CD1c-positive myeloid dendritic cell (primary cell): ENCODE results near the gene ARFGAP1.

Experiments
- DNase-seq: peaks from one replicate; pipeline ENCODE4 v3.0.0-alpha.2; 2016; ENCODE audit errors: extremely low spot score

The ARFGAP1 gene

DNA sequence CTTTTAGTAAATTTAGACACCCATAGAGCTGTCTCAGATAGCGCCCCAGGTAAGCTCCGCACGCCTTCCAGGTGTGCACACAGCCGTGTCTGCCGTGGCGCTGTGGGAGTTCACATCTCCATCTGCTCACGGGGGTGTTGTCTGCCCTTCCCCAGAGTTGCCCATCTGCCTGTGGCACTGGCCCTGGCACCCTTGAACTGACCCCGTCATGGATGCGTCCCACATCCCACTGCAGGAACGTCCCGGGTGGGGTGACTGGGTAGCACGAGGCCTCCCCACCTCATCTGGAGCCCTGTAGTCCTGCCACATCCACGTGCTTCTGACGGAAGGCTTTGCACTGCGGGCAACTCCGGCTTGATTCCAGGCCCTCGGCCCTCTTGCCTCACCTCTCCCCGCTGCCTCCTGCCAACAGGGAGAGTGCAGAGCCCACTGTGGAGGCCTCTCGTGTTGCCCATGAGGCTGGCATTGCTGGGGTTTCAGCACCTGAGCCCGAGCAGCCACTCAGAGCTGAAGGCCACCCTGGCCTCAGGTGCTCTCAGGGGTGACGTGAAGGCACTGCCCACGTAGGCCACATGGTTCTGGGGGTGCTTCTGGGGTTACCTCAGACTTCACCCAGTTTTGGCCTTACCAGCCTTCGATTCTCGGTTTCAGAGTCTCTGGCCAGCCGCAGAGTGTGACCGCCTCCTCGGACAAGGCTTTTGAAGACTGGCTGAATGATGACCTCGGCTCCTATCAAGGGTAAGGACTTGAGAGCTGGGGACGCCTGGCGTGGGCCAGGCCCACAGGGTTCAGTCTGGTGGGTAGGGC is 5.1 kb downstream of the ARFGAP1 start:
- no peak for DNase-seq

- DNase-seq, result no peak
Observed at GRCh38 chr20:63278661-63279060, 6.0 kb downstream of the ARFGAP1 start.

GRCh38 chr20:63279931-63280330 is 7.3 kb downstream of the ARFGAP1 start:
- no peak for DNase-seq

DNA sequence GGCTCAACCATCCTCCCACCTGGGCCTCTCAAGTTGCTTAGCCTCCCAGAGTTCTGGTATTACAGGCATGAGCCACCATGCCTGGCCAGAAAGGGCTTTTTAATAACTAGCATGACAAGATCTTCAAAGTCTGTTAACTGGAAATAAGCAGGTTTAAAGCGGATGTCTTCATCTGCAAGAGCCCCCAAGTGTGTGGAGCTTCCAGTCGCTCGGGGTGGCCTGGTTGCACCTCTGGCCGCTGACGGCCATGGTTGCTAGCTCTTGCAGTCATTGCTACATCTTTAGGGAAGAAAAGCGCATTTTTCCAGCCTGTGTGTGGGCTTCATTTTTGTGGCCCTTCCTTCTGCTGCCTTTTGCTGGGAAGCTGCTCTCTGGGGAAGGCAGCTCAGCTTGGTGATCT is 7.8 kb downstream of the ARFGAP1 start:
- no peak for DNase-seq

- DNase-seq, result no peak
Observed at GRCh38 chr20:63280929-63281545, 8.4 kb downstream of the ARFGAP1 start.

- no peak for DNase-seq
Observed at GRCh38 chr20:63281742-63282665, 9.4 kb downstream of the ARFGAP1 start.

DNA sequence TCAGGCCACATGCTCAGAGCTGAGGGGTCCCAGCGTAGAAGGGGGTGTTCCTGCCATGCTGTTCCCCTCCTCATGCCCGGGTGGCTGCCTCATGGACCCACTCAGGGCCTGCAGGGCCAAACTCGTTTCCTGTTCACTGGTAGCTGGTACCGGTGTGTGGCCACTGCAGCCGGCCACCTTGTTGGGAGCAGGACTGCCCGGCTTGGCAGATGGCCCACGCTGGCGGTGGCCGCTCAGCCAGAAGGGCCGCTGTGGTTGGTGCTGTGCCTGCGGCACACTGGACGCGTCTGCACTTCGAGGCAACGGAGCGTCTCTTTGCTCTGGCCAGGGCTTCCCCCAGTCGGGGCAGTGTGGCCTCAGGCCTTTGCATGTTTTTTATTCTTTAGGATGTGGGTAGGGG is 10.3 kb downstream of the ARFGAP1 start:
- no peak for DNase-seq

GRCh38 chr20:63283397-63284082 is 10.9 kb downstream of the ARFGAP1 start:
- no peak for DNase-seq

- no peak for DNase-seq
Observed at GRCh38 chr20:63284083-63284440, 11.4 kb downstream of the ARFGAP1 start.

- peak; percentile 8 for DNase-seq
Observed at GRCh38 chr20:63284544-63284949, 11.9 kb downstream of the ARFGAP1 start.

DNA sequence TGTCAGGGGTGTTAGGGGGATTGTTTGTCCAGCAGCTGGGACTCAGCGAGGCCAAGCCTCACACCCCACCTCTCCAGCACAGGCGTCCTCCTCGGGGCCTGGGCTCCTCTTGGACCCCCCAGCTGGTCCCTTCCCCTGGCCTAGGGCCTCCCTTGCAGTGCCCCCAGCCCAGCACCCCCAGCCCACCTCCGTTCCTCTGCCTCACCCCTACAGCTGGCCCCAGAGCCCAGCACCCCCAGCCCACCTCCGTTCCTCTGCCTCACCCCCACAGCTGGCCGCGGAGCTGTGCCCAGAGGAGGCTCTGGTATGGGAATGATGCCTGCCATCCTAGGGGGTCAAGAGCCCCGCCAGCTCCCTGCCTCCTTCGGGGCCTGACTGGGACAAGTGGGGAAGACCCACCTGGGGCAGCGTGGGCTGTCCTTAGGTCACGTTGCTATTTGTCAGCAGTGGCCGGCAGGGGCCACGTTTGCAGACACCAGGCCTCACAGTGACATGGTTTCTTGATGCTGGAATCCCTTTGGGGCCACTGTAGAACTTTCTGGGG is 12.4 kb downstream of the ARFGAP1 start:
- DNase-seq, result no peak

GRCh38 chr20:63285636-63286615 is 13.3 kb downstream of the ARFGAP1 start:
- DNase-seq, result no peak

- no peak for DNase-seq
Observed at GRCh38 chr20:63286781-63287696, 14.4 kb downstream of the ARFGAP1 start.

DNA sequence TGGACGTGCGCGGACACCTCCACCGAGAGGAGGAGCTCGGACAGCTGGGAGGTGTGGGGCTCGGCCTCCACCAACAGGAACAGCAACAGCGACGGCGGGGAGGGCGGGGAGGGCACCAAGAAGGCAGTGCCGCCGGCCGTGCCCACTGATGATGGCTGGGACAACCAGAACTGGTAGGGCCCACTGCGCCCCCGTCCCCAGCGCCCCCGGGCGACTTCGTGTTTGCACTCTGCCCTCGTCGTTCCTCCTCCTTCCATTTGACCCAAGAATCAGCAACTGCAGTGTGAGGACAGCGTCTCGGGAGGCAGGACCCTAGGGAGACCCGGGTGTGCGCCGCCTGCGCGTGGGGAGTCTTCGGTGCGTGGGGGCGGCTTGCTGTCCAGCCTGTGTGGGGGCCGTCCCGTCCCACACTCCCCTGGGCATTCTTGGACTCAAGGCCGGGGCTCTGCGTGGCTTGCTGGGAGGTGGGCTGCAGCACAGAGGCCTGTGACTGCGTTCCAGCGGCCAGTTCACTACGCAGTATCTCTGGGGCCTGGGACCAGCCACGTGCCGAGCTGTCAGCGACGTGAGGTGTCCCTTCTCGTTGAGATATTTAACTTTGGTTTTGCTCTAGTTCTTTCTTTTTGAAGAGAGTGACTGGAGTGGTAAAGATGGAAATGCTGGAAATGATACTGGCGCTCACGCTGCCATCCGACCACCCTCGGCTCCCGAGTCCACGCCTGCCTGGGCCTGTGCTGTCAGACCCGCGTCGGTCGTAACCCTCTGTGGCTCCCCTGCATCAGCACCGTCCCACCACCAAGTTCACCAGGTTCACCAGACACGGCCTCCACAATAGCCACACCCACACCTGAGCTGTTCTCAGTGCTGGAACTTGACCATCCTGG is 15.3 kb downstream of the ARFGAP1 start:
- no peak for DNase-seq

DNA sequence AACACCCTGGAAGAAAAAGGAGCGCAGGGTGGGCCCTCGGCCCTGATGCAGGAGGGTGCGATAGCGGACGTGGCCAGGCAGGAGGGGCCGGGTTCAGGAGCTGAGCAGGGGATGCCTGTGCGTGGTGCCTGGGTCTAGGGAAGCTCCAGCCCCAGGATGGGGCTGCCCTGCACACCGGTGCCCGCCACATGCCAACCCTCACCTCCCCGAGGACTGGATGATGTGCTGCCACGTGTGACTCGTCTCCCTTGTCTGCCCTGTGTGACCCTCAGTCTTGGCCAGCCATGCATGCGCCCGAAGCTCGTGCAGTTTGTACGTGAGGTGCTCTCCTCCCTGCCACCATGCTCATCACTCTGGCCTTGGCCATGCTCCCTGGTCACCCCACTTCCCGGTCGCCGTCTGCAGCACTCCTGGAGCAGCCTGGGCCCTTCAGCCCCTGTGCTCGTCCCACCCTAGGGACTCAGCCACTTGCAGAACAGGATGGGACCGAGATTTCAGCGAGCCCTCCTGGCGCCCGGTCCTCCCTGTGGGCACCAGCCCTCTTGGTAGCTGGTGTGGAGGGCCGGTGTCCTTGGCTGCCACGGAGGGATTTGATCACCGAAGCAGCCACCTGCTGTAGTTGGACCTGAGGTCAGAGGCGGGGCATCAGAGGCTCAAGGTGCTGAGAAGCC is 16.1 kb downstream of the ARFGAP1 start:
- no peak for DNase-seq

DNA sequence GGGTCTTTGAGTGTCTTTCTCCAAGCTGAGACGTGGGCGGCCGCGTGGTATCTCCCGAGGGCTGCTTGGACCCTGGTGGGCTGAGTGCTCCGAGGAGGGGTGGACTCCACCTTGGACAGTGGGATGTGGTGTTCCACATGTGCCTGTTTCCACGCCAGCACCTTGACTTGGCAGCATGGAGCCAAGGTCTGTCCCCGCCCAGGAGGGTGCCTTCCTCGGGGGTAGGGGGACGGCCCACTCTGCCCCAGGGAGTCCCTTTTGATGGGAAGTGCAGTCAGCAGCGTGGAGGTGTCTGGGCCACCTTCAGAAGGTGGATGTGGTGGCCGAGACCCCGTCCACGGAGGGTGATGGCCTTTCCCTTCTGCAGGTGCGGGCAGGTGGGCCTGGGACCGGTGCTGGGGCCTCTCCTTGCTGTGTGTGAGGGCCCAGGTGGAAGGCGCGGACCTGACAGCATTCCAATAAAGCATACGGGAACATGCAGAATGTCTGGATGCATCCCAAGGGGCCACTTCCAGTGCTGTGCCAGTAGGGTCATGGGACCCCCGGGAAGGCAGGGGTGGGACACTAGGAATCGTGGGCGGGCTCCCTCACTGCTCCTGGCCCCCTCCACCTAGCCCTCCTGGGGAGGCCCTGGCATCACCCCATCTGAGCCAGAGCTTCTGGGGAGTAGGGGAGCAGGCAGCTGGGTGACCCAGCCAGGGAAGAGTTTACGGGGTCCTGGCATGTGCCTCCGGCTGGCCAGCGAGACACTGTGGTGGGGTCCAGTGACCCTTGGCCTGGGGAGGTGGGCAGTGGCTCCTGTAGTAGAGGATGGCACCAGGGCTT is 16.9 kb downstream of the ARFGAP1 start:
- DNase-seq, result no peak

GRCh38 chr20:63290136-63290676 is 17.6 kb downstream of the ARFGAP1 start:
- DNase-seq, result no peak
